PFSK-1 (cell line): ENCODE data around the gene SMG6.

Source experiments
- POLR2AphosphoS5 ChIP-seq: IDR thresholded peaks from 2 replicates; pipeline ENCODE4 v1.6.1; 2012; ENCODE audit warnings: low read depth, mild to moderate bottlenecking, control low read depth, low read length, moderate library complexity
- TF ChIP-seq, protein P1 (sequence below), 2 experiments: IDR thresholded peaks; 2 replicates each; pipeline versions ENCODE4 v1.6.1 to v1.8.0; 2011 to 2012; ENCODE audit warnings: low read depth in 2 of 2, low read length in 2 of 2, control low read depth in 1 of 2, inconsistent platforms in 1 of 2, mild to moderate bottlenecking in 1 of 2, moderate library complexity in 1 of 2; ENCODE audit not compliant: insufficient read depth in 1 of 2

DNA sequence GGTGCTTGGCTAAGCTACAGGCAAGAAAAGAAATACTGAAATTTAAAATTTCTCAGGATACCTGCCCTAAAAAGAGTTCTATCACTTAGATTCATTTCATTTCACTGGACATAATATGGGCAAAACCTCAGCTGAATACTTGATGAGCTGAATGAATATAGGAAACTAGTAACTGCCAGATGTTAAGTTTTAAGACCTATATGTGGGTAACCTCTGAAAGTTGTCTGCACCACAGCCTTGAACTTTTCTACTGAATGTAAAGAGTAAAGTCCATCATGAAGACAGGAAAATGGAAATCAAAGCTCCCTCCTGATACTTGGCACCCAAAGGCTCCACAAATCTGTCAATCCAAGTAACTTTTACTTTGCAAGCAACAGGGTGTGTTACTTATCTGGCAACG is 197.9 kb downstream of the SMG6 start:
- no peak for TF ChIP-seq POLR2AphosphoS5
- TF ChIP-seq, protein P1, sequence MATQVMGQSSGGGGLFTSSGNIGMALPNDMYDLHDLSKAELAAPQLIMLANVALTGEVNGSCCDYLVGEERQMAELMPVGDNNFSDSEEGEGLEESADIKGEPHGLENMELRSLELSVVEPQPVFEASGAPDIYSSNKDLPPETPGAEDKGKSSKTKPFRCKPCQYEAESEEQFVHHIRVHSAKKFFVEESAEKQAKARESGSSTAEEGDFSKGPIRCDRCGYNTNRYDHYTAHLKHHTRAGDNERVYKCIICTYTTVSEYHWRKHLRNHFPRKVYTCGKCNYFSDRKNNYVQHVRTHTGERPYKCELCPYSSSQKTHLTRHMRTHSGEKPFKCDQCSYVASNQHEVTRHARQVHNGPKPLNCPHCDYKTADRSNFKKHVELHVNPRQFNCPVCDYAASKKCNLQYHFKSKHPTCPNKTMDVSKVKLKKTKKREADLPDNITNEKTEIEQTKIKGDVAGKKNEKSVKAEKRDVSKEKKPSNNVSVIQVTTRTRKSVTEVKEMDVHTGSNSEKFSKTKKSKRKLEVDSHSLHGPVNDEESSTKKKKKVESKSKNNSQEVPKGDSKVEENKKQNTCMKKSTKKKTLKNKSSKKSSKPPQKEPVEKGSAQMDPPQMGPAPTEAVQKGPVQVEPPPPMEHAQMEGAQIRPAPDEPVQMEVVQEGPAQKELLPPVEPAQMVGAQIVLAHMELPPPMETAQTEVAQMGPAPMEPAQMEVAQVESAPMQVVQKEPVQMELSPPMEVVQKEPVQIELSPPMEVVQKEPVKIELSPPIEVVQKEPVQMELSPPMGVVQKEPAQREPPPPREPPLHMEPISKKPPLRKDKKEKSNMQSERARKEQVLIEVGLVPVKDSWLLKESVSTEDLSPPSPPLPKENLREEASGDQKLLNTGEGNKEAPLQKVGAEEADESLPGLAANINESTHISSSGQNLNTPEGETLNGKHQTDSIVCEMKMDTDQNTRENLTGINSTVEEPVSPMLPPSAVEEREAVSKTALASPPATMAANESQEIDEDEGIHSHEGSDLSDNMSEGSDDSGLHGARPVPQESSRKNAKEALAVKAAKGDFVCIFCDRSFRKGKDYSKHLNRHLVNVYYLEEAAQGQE (IDR thresholded peaks at IDR 0.05; ENCODE audit: insufficient read depth in 1 of 2, low read depth in 2 of 2, low read length in 2 of 2) = no peak
